CD4-positive, alpha-beta T cell treated with Interferon alpha-2 for 1 hour (primary cell): ENCODE results near the gene GPC6.

Source experiments
- DNase-seq, 2 donors: peaks; one replicate each; pipeline ENCODE4 v3.0.0-alpha.2; 2020 to 2022

Gene GPC6

DNA sequence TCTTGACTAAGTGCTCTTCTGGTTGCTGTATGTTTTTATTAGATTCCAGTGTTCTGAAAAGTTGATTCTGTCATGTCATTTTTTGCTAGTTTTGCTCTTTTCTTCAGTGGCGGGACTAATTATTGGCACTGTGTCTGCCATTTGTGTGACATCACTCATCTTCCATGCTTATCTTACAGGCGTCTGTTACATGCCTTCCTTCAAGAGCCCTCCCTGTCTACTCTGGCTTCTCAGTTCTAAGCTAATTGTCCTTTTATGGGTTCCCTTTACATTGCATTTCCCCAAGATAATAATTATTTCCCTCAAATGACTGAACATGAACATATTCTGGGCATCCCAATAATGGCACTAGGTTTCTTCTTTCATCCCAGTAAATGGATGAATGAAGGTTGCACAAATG is 793.8 kb downstream of the GPC6 start:
- no peak for DNase-seq

DNA sequence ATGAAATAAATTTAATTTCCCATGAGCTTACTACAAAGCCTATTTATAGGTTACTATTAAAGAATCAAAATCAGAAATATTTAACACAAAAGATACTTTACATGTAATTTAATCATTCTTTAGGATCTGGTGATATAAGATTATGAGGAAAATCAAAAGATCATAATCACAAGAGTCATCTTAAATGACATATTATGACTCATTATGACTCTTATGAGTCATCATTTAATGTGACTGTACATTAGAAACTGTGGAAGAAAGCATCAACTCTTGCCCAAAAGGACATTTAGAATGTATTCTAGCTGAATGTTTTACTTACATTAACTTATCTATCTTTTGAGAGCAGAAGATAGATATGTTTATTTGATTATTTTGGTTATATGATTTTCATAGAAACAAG is 794.2 kb downstream of the GPC6 start:
- no peak for DNase-seq

DNA sequence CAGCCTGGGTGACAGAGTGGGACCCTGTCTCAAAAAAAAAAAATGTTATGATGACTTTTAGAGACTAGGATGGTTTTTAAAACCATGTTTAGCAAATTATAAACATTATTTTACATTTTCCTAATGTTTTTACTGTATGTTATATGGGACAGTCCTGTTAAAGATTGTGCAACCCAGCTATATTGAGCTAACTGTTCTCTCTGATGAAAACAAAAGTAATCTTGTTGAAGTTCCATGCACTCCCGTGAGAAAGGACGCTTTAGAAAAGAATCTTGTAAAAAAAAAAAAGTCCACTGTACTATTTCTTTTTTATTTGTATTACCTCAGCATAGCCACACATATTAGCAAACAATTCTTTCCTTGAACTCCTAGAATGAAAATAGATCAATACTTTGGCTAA is 801.6 kb downstream of the GPC6 start:
- DNase-seq = no peak

DNA sequence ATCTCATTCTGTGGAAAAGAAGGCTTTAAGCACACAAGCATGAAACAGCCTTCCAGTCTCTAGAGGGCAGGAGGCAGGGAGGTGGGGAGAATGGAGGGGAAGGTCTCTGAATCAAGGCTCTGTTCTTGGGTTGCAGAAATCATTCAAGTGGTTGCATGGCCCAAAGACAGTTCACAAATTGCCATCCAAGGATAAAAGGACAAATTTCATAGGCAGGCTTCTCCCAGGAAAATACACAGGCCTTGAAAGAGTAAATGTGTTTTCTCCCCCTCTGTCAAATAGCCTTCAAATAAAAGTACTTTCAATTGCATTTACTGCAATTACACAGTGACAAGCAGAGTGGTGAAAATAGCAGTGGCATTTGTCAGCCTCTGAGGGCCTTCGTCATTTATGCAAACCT is 802.0 kb downstream of the GPC6 start:
- no peak for DNase-seq

DNA sequence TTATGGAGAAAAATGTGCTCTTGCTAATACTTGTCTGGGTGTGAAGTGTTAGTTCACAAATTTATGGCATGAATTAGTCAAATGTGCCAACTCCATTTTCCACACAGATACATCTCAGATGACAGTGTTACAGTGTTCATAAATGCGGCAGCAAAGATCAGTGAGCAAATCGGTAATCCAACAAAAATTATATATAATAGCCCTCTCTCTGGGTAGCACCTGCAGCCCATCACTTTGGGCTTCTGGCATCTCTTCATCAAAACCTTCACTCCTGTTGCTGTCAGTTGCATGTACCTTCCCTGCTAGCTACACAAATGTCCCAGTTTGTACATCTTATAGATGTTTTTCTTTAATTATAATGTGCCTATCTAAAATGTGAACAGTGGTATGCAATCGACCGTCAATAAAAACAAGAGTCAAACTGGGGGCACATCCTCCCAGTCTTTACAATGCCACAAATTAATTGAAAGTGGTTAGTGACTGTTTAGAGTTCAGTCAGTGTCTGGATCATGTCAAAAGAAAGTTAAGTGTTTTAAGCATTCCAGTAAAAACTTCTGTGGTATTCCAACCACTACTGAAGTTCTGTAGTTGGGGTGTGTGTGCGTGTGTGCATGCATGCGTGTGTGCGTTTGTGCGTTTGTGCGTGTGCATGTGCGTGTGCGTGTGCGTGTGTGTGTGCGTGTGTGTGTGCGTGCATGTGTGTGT is 804.0 kb downstream of the GPC6 start:
- DNase-seq = no peak

DNA sequence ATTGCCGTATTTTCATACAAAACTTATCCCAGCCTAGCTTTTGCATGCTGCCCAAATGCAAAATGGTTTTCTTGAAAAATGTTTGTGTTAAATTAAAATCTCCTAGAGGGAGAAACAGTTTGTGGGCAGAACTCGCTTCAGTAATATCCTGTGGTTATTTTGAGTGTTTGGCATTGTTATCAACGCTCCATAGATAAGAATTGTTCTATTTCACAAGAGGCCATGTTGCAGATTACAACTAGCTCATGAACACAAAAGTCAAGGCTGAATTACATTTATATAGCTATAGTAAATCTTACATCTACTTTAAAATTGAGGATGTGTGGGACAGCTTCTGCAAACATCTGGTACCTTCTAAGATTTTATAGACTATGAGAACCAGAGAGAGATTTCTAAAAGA is 805.0 kb downstream of the GPC6 start:
- DNase-seq = no peak

DNA sequence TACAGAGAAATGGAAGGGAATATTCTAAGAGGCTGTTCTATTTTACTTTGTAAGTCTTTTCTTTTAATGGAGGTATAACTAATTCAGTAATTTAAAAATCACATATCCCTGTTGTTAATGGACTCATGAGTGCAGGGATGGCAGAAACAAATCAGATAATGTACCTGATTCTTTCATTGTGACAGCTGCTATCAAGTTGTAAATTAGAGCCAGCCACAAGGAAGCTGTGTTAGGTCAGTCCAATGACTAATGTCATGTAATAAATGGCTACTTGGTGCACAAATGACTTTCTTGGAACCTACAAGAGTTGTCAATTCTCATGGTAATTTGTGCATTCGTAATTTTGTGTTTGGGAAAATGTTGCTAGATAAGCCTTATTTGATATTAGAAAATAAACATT is 806.5 kb downstream of the GPC6 start:
- DNase-seq = no peak

DNA sequence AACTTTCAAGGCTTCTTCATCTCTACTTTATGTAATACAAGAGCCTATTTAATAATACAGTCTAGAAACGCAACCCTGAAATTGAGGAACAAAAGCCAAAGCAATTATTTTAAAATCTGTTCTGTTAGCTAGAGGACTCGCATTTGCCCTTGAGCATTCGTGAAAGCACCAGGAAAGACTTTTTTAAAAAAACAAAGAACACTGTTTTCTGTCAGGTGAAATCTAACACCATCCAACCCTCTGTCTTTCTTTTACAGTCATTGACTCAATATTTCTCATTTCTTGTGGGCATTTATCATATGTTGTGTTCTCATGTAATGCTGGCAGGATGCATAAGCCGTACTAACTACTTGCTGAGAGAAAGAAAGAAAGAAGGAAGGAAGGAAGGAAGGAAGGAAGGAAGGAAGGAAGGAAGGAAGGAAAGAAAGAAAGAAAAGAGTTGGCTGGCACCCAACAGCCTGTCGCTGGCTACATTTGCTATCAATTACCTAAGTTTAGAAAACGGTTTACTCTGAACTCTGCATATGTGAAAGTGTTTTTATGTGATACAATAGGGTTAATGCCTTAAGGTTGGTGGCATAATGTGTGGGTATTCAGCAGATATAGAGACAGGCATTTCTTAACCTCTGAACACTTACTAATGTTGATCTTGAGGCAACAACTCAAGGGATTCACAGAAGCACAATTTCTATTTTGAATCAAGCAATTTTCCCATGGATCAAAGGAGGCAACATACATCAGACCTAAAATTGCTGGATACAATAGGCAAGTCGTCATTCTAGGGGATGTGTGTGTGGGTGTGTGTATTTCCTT is 807.4 kb downstream of the GPC6 start:
- no peak for DNase-seq

DNA sequence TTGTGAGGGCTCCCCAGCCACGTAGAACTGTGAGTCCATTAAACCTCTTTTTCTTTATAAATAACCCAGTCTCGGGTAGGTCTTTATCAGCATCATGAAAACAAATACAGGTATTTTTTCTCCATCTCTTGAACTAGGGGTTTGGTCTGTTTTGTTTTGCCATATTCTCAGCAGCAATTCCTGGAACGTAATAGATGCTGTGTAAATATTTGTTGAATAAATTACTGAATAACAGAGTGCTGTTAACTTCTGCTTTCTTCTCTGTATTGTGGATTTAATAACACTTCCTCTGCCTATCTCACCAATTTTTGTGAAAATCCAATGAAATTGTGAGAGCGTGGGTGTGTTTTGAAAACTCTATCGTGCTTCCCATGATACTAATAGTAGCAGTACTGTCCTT is 823.4 kb downstream of the GPC6 start:
- DNase-seq = no peak

DNA sequence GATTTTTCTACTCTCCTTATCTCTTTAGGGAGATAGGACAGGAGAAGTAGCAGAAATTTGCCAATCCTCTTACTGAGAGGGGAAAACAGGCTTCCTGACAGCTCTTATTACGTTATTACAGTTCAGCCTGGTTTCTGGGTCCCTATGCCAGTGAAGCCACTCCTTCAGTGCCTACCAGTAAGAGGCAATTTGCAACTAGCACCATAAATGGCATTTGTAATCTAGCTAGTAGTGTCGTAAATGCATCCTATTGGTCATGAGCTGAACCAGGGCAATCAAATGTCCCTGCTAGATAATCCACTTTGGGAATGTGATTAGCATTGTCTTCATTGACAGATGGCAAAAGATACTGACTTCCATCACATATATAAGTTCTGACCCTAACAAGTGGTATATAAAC is 824.1 kb downstream of the GPC6 start:
- DNase-seq = no peak

DNA sequence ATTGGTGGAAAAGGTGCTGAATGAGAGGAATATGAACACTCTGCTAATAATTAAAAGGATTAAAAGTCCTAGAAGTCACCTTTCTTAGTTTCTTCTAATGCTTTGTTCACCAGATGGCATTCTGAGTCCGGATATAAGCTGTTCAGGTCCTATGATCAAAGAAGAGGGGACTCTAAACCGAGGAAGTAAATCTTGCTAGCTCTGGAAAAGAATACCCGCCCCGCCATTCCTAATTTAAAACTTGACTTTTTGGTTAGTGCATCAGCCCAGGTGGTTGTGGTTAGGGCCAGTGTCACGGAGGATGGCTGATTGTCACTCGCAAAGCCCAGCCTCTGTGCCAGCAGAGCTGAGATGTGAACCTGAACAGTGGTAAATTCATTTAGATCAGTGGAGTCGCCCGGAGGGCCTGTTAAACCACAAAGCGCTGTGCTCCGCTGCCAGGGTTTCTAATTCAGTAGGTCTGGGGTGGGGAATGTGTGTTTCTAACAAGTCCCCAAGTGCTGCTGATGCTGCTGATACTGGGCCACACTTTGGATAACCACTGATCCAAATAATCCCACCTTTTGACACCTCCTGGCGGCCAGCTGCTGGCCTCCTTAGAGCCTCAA is 827.5 kb downstream of the GPC6 start:
- DNase-seq = no peak

DNA sequence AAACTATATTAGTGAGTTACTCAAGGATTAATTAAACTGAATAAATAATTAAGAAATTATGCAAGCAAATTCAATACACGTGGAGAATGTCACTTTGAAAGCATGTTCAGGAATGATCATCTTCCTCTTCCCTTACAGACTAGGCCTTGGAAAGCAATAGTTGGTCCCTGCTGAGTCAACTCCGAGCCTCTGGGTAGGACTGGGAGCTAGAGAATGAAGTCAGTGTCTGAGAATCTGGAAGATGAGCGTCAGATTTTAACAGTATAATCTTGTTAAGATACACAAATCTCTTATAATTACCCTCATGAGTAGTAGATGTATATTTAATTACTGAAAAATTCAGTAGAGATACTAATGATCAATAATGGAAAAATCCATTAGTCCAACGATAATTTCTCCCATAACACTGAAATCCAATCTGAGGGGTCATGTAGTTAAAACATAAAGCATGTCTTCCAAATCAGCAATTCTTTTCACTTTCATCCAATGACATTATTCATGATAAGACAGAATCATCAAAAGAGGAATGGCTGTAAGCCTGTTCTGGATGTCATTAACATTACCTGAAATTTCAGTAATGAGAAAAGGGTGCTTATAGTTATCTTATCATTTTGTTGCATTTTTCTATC is 829.9 kb downstream of the GPC6 start:
- no peak for DNase-seq

DNA sequence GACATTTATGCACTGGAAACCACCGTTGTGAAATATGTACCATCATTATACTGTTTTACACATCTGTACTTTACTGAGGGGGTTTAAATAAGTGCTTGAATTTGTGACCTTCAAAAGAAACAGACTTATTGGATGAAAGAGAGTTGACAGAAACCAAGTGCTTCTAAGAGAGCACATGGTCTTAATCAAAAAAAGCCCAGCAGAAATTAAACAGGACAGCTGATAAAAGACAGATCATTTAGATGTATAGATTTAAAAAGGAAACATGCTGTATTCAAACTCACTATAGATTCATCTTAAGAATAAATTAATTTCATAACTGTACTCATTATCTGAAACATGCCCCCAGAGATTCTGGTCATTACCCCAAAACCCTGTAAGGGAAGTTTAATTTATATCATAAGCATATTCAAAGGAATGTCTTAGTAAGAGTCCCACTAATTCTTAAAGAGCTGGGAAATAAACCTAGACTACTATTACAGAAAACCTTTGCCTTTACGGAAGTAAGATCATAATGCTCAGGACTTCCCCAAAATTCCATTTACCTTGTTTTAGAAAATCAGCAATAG is 831.1 kb downstream of the GPC6 start:
- DNase-seq = no peak

DNA sequence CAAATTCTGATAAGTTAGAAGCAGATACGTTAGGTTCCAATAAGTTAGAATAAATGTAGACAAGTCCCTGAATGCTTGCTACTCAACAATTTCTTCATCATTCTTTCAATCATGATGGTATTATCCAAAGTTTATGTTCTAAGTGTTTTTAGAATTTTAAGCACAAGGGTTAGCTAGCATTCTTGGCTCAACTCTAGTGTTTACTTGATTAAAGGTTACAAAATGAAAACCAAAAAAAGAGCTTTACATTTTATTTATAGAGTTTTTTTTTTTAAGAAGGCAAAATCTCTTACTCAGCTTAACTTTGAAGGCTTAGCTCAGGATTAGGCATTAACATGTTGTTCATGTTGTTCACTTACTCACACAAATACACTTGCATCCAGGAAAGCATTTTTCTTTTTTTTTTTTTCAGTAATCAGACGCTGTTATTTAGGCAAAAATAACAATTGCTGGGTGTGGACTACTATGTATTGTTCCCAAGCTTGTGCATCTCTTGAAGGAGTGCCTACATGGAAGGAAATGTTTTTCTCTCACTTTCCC is 832.3 kb downstream of the GPC6 start:
- DNase-seq = no peak

DNA sequence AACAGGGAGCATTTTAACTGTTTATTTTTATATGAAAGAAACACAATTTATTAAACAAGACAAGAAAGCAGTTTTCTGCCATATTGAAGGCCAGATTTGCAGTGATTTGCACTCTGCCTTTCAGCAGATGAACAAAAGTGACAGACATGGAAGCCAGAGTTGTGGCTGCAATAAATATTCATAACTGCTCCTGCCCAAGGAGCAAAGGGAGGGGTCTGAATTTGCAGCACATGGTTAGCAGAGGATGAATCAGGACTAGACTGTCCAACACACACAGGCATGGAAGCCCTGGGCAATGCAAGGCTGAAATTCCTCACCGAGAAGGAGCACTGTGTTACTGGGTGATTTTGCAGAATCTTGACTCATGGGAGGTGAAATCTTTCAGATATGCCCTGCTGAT is 834.7 kb downstream of the GPC6 start:
- no peak for DNase-seq

DNA sequence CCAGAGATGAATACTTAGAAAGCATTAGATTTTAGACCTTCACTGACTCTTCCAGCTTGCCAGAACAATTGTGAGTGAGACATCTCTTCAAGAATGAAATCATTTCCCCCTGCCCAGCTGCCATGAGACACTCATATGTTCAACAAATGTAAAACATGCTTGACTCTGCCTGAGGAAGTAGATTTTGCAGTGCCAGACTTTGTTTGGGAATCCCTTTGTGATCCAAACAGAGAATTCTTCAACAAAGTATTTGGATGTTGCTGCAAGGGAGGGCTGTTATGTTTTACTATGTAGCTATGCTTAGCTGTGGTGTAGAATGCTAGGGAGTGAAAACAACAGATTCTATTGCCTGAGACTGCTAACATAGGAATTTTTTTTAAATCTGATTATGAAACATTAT is 836.5 kb downstream of the GPC6 start:
- no peak for DNase-seq

DNA sequence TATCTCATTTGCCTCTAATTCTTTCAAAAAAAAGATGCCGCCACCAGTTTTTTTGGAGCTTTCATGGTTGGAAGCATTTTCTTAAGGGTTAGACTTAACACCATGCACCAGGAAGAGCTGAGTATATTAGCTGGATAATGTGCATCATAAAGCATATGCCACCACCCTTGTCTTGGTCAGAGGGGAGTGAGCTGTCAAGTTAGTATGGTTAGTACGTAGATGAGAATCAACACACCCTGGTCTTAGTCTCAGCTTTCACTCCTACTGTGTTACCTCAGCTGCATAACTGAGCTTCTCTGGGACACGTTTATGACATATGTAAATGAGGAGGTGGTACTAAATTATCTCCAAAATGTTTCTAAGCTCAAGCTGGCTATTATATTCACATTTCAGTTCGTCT is 837.2 kb downstream of the GPC6 start:
- DNase-seq = no peak

DNA sequence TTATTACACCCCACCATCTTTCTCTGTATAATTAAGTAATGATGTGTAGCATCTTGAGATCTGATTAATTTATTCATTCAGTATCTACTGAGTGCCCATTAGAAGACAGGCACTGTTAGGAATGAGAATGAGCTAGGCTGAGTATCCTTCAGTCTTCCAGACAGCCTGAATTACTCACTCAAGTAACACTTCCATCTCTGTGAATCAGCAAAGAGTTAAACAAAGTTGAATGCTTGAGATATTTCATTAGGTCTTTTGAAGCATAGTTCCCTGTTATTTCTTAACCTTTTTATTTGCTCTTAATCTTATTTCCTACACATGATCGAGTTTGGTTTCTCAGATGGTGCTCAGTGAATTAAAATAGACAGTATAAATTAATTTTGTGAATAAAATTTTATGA is 839.1 kb downstream of the GPC6 start:
- DNase-seq = no peak

DNA sequence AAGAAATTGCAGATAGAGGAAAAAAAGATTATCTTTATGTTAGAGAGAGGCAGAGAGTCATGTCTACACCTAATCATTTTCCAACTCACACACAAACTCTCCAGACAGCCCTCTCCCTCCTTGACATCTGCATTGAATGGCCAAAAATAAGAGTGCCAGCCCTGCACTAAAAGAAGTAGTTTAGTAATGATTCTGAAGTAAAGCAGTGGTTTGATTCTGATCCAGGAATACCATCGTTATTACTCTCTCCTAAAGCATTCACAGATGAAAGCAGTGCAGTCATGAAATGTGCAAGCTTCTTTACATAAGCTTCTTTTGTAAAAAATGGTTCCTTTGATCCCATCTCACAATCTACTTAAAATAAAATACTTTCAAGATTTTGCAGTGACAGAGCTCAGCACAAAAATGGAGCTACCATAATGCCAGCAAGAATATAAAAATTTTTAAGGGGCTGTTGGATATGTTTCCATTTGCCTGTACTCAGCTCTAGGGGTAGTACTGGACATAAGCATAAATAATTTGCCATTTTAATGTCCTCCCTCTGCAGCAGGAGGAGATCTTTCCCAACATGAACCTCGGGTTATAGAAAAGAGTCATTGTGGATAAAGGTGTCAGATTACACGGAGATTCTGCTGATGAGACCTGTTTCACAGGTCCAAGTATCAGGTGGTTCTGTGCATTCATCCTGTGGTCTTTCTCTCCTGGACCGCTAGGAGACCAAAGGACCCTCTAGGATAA is 846.6 kb downstream of the GPC6 start:
- DNase-seq = no peak

DNA sequence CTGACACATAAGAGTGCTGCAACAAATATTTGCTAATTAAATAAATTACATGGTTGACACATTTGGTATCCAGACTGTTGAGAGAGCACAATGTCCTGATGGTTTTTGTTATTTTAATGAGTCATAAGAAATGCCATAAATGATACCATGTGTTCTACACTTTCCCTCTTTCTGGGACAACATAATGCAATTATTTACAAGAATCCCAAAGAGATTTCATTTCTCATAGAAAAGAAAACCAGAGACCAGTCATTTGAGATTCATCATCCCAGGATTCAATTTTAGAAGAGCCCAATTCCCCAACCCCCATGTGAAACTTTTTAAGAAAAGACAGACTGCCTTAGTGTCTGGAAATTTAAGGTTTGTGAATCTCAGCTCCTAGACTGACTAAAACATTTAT is 853.3 kb downstream of the GPC6 start:
- DNase-seq = no peak

DNA sequence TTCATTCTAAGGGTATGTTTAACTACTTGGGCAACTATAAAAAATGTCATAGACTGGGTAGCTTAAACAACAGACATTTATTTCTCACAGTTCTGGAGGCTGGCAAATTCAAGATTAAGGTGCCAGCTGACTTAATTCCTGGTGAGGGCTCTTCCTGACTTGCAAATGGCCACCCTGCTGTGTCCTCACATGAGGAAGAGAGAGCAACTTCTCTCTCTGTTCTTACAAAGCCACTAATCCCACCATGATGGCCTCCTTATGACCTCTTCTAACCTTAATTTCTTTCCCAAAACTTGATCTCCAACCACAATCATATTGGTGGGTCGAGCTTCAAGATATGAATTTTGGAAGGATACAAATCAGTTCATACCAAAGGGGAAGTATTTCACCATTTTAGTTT is 853.9 kb downstream of the GPC6 start:
- DNase-seq = no peak

DNA sequence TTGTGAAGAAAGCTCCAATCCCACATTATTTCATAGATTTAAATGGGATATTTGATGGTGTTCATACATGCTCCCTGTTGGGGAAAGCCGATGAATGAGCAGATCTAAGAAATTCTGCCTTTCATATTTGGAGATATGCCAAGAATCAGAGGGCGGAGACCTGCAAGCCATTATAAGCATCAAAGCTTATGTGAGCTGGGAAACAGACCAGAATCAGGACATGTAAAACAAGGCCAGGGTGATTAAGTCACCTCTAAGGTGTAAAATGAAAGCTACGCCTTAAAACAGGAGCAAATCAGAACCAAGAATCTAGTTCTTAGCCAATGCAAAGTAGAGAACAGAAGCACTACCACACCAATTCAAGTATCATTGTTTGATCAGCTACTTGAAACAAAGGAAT is 860.5 kb downstream of the GPC6 start:
- no peak for DNase-seq

DNA sequence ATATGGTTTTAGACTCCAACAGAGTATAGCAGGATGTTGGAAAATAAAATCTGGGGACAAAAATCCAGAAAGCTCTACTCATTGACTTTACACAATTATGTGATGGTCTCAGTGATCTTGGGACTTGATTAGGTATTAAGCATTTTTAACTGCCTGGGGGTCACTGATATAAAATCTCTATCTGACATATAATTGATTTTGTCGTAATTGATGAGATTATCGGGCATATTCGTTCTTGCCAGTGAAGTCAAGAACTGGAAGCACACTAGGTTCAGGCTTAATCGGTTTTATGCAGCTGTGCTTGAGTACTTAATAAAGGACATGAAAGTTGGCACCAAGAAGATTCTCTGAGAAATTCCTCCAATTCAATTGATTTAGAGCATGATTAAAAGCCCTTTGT is 862.1 kb downstream of the GPC6 start:
- DNase-seq = no peak
